Ovary (tissue), 3 donors: Measurements from ENCODE around the gene DENND4C.

ENCODE experiments used
- EP300 ChIP-seq: sonication (generic); formaldehyde crosslinking; IDR thresholded peaks from one replicate; pipeline ENCODE4 v1.6.1; 2017; ENCODE audit warnings: antibody characterized with exemption
- TF ChIP-seq, protein P1 (sequence below), 3 donors: fragments of 450-650 bp in 2 of 3; fragments of 200-600 bp in 1 of 3; IDR thresholded peaks; one replicate each; pipeline versions ENCODE4 v1.5.1 to v1.8.0; 2016 to 2022; ENCODE audit warnings: antibody characterized with exemption in 3 of 3, mild to moderate bottlenecking in 1 of 3
- donor health status: DM: no; HTN: no; CAD: no.

DNA sequence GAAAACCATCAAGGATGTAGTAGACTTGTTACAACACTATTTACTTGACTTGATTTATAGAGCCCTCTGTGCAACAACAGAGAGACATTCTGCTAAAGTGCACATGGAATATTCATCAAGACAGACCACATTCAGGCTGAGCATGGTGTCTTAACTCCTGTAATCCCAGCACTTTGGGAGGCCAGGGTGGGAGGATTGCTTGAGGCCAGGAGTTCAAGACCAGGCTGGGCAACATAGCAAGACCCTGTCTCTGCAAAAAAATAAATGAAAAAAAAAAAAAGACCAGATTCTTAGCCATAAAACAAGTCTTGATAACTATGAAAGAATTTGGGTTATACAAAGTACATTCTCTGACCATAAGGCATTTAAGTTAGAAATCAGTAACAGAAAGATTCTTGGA lies 25.3 kb downstream of the DENND4C start:
- TF ChIP-seq, protein P1, sequence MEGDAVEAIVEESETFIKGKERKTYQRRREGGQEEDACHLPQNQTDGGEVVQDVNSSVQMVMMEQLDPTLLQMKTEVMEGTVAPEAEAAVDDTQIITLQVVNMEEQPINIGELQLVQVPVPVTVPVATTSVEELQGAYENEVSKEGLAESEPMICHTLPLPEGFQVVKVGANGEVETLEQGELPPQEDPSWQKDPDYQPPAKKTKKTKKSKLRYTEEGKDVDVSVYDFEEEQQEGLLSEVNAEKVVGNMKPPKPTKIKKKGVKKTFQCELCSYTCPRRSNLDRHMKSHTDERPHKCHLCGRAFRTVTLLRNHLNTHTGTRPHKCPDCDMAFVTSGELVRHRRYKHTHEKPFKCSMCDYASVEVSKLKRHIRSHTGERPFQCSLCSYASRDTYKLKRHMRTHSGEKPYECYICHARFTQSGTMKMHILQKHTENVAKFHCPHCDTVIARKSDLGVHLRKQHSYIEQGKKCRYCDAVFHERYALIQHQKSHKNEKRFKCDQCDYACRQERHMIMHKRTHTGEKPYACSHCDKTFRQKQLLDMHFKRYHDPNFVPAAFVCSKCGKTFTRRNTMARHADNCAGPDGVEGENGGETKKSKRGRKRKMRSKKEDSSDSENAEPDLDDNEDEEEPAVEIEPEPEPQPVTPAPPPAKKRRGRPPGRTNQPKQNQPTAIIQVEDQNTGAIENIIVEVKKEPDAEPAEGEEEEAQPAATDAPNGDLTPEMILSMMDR (IDR thresholded peaks at IDR 0.05): no peak
- no peak for TF ChIP-seq EP300
